Stimulated activated CD4-positive, alpha-beta T cell treated with anti-CD3 and anti-CD28 coated beads, TNF-alpha, amount 100 ng/mL, for 4 hours (primary cell): Measurements from ENCODE around the gene XPOT.

Source experiments
- DNase-seq, 3 experiments: peaks; one replicate each; pipeline ENCODE4 v3.0.0-alpha.2; 2020; ENCODE audit warnings: low read depth in 3 of 3

The XPOT gene

DNA sequence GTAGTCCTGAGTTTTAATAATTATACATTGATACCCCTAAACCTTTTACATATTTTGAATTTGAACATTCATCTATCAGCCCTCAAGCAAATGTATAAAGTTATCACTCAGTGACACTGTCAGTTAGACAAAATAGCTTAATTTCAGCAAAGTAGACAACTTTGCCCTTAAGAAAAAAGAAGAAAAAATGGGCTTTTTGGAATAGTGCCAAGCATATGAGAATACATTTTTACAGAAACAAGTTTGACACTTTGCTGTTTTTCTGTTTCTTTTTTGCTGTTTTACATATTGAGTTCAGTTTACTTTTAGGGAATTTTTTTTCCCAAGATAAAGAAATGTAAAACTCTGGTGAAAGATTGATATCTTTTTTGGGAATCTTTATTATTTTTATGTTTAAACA lies 62.0 kb downstream of the XPOT start:
- no peak for DNase-seq

DNA sequence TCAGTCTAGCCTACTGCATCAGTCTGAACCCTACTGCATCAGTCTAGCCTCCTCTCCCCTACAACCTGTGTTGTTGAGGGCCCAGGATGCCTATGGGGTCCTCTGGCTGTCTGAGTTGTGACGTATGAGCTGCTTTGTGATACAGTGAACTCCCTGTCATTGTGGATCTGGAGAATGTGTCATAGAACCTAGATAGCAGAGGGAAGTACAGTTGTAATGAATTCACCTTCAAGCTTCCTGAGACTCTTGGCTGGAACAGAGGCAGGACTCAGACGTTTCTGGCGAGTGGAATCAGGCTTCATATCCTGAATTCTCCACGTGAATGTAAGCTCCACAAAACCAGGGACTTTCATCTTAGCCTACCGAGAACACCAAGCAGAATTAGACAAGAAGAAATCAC lies 64.8 kb downstream of the XPOT start:
- DNase-seq, result no peak

DNA sequence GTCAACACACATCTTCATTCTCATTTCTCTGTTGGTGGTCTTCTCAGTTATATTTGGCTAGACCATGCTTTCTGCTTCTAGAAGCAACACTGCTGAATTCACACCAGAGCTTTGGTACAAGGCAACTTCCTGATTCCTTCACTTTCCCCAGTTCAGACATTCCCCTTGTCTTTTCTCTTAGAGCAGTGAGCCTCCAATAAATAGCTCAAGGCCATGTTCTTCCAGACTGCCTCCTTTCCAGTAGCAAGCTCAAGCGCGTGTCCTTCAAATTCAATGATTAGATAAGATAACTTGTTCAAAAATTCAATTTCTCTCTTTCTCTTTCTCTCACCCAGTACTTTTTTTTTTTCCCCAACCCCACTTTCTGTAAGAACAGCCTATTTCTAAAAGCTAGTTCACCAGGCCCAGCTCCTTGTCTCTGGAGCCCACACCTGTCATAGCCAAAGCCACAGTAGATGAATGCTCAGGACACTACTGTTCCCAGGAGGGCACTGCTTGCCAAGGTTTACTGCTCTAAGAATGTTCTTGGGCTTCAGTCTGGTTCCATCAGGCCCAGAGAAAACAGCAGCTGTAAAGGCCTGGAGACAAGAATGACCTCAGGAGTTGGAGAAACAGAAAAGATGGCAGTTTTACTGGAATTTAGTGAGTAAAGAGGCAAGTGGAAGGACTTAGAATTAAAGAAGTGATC lies 65.4 kb downstream of the XPOT start:
- no peak for DNase-seq

DNA sequence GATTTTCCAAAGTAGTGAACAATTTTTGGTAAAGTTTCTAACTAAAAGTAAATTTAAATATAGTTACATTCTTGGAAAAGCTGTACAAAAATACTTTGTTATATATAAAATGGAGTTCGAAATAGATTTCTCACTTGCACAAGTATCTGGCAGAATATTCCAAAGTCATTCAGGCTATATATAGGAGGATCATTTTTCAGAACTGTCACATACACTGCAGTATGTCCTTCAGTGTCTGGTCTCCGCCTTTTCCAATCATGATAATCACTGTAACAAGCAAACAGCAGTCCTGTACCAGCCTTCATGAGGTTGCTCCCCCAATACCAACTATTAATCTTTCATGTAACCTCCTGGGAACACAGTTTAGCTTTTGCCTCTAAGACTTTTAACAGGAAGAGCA lies 66.3 kb downstream of the XPOT start:
- DNase-seq, result no peak

DNA sequence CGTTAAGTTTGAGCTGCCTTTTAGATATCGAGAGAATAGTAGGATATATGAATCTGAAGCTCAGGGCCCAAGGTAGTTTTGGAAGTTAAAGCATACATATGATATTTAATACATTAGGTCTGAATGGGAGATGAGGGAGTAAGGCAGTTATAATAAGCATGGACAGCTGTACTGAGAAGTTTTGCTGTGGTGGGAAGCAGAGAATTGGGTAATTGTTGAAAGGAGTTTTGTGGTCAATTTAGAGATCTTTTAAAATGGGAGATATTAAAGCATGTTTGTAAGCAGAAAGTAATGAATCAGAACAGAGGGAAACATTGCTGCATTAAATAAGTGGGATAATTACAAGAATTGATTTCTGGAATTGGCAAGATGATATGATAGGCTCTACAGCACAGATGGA lies 69.0 kb downstream of the XPOT start:
- no peak for DNase-seq

DNA sequence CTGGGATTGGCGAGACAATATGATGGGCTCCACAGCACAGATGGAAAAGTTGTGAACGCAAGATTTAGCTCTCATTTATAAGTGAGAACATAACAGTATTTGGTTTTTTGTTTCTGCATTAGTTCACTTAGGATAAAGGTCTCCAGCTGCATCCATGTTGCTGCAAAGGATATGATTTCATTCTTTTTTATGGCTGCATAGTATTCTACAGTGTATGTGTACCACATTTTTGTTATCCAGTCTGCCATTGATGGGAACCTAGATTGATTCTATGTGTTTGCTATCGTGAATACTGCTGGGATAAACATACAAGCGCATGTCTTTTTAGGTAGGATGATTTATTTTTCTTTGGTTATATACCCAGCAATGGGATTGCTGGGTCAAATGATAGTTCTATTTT lies 71.3 kb downstream of the XPOT start:
- no peak for DNase-seq

DNA sequence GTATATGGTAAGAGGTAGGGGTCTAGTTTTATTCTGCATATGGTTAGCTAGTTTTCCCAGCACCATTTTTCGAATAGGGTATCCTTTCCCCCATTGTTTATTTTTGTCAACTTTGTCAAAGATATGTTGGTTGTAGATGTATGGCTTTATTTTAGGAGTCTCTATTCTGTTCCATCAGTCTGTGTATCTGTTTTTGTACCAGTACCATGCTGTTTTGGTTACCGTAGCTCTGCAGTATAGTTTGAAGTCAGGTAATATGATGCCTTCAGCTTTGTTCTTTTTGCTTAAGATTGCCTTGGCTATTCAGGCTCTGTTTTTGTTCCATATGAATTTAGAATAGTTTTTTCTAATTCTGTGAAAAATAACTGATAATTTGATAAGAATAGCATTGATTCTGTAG lies 72.7 kb downstream of the XPOT start:
- DNase-seq, result no peak

DNA sequence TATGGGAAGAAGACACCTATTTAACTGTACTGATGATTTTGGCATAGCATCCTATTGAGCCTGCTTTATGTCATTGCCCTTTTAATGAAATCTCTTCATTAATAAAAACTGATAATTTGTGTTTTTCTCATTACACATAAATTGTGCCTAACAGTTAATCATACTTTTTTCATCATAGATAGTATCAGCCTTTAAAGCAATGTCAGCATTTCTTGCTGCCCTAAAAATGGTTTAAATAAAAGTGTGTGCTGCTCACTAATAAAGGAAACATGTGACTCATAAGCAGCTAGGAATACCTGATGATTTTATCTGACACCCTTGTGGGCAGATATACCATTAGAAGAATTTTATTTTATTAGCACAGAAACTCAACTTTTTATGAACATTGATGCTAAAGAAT lies 74.5 kb downstream of the XPOT start:
- no peak for DNase-seq

DNA sequence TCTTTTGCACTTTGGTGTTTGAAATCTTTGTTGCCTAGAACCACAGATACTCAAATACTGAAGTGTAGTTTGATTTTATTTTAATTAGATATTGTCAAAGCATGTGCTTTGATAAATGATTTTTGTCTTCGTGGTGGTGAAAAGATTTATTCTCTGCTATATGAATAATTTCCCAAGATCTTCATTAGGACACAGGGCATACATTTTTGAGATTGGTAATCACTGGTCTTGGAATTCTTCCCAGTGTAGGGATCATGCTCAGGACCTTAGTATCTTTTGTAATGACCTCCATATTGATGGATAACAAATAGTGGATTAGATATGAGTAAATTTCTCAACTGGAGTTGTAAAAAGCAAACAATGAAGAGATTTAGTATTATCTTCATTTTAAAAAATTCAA lies 76.0 kb downstream of the XPOT start:
- no peak for DNase-seq

DNA sequence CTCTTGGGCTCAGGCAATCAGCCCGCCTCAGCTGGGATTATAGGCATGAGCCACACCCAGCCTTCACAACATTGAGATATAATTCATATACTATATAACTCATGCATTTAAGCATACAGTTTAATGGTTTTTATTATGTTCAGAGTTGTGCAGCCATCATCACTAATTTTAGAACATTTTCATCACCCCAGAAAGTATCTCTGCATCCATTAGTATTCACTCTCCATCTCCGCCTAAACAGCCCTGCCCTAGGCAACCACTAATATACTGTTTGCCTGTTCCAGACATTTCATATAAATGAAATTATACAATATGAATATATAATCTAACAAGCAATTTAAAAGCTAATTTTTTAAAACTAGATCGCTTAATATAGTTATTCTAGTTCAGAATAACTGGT lies 82.5 kb downstream of the XPOT start:
- DNase-seq, result no peak

DNA sequence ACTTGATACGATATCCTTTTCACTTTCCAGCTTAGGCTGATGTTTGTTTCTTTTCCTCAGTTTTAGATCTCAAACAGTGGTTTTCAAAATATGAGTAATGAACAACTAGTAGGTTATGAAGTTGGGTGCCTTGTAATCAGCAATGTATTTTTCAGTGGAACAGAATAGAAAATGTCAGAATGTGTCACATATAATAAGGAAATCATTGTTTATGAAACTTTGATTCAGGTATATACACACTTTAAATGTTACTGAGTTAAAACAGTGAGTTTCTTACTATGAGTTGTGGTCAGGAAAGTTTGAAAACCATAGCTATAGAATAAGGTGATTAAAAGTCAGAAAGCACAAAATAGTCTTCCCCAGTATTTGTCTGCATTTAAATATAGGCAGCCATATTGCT lies 87.5 kb downstream of the XPOT start:
- DNase-seq, result no peak

DNA sequence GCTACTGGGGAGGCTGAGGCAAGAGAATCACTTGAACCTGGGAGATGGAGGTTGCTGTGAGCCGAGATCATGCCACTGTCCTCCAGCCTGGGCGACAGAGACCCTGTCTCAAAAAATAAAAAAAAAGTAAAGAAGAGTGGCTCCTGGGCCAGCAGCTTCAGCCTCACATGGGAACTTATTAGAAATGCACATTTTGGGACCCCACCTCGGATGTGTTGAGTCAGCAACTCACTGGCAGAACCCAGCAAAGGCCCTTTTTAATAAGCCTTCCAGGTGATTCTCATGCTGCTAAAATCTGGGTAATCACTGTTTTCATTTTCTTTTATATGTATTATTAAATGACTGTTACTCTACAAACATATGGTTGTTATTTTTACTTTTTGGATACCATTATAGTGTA lies 89.3 kb downstream of the XPOT start:
- no peak for DNase-seq

DNA sequence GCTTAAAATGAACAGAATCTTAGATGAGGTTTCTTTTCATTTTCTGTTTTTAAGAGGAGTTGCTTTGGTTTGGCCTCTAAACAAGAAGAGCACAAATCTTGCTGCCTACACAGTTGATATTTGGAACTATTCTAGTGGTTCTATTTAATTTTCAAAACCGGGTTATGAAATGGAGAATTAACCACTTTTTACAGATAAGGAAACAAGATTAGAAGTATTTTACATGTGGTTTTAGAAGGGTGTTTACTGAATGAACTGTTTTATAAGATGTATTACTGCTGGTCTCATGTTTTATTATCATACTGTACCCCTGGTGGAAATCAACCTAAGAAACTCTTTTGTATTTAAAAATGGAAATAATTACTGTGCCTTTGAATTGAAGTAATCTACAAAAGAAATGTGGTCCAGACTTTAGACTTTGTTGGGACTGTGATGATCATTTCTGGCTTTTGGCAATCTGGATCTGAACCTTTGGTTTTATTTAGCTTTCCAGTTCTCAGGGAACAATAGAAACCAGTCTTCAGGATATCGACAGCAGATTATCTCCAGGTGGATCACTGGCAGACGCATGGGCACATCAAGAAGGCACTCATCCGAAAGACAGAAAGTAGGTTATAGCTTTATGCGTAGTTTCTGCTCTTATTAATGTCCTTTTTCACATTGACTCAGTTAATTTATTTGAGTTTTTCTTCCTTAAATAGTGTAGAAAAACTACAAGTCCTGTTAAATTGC lies 91.0 kb downstream of the XPOT start:
- DNase-seq, result no peak

DNA sequence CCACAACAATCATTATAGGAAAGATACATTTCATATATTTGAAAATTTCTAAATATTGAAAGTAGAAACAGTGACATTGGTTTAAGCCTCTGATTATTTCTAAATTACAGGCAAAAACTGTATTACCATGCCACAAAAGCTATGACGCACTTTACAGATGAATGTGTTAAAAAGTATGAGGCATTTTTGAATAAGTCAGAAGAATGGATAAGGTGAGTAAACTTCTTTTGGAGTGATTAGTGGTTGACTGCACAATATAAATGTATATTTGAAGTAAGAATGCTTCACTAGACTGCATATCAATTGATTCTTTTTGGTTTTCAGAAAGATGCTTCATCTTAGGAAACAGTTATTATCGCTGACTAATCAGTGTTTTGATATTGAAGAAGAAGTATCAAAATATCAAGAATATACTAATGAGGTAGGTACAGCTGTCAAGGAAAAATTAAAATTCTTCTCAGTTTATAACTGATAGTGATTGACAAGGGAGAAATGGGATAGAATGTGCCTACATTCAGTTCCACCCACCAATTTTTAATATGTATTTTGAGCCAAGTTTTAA lies 92.7 kb downstream of the XPOT start:
- DNase-seq, result no peak

DNA sequence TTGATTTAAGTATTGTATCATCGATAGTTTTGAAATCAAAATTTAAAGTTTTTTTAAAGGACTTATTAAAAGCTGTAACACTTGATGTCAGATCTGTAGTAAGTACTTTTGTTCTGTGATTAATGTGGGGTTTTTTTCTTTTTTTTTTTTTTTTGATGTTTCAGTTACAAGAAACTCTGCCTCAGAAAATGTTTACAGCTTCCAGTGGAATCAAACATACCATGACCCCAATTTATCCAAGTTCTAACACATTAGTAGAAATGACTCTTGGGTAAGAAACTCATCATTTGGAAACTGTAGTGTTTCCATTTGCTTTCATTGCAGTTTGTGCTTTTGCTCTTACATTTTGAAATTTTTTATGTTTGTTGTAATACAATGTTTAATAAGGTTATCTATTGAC lies 93.3 kb downstream of the XPOT start:
- no peak for DNase-seq

DNA sequence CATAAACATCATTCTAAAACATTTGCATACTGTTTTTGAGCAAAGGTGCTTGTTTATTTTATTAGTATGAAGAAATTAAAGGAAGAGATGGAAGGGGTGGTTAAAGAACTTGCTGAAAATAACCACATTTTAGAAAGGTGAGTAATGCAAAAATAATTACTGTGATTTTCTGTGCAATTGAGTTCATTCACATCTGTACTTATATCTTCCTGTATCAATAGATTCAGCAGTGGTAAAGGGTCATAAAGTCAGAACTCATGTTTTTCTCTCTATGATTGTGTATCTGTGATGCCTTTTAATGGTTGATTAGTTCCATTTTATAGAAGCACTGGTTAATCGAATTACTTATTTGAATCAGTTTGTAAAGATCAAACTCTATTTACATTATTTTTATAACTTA lies 93.7 kb downstream of the XPOT start:
- no peak for DNase-seq

DNA sequence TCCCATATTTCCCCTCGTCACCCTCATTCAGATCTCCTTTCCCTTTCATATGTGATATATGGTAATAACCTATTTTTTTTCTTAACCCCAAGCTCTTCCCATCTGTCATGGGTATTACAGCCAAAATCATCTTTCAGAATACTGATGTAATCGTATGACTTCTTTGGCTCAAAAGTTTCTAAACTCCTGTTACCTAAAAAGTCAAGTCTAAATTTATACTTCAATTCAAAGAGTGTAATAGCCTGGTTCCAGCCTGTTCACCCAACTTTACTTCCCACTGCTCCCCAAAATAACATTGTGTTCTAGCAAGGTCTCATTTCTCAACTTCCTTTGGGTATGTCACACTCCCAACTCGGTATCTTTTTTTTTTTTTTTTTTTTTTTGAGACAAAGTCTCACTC lies 96.2 kb downstream of the XPOT start:
- no peak for DNase-seq
